Liver (tissue), 9 donors: ENCODE results near the gene U2AF2. TPM values are rescaled to one million over a fixed set of nuclear protein-coding genes. Genes with fewer than 3 reads are reported as not detected.

Source experiments
- DNase-seq: peaks from one replicate; pipeline ENCODE4 v3.0.0-alpha.2; 2017; ENCODE audit warnings: low spot score
- H3K27ac ChIP-seq, 2 donors: one replicate each; pipeline ENCODE4 v1.7.0; 2013; ENCODE audit warnings: inconsistent platforms in 2 of 2, low read length in 2 of 2, control low read depth in 1 of 2, low read depth in 1 of 2, mild to moderate bottlenecking in 1 of 2
- H3K27me3 ChIP-seq, 4 donors: one replicate each; pipeline versions ENCODE4 v1.6.1 to v1.7.0; 2013; ENCODE audit warnings: low read length in 3 of 4, inconsistent platforms in 1 of 4, mild to moderate bottlenecking in 1 of 4, moderate library complexity in 1 of 4; ENCODE audit not compliant: control insufficient read depth in 4 of 4, insufficient read depth in 4 of 4
- H3K36me3 ChIP-seq, 4 donors: one replicate each; pipeline versions ENCODE4 v1.6.1 to v1.7.0; 2013; ENCODE audit warnings: low read length in 3 of 4, mild to moderate bottlenecking in 3 of 4, low read depth in 1 of 4, moderate library complexity in 1 of 4; ENCODE audit not compliant: control insufficient read depth in 4 of 4, insufficient read depth in 3 of 4
- H3K4me1 ChIP-seq, 4 donors: one replicate each; pipeline versions ENCODE4 v1.6.1 to v1.7.0; 2013; ENCODE audit warnings: low read length in 3 of 4, mild to moderate bottlenecking in 3 of 4, moderate library complexity in 1 of 4; ENCODE audit not compliant: control insufficient read depth in 4 of 4, insufficient read depth in 4 of 4
- H3K4me3 ChIP-seq, 3 donors: one replicate each; pipeline versions ENCODE4 v1.6.1 to v1.7.0; 2013; ENCODE audit warnings: low read length in 3 of 3, control low read depth in 1 of 3, low read depth in 1 of 3, mild to moderate bottlenecking in 1 of 3
- H3K9ac ChIP-seq, 2 donors: one replicate each; pipeline ENCODE4 v1.7.0; 2013; ENCODE audit warnings: low read length in 2 of 2, mild to moderate bottlenecking in 2 of 2, moderate library complexity in 2 of 2, control low read depth in 1 of 2, low read depth in 1 of 2
- H3K9me3 ChIP-seq, 4 donors: one replicate each; pipeline versions ENCODE4 v1.6.1 to v1.7.0; 2013; ENCODE audit warnings: low read length in 3 of 4; ENCODE audit not compliant: control insufficient read depth in 4 of 4
- CTCF ChIP-seq: fragments of 150-350 bp; IDR thresholded peaks from 2 replicates; pipeline ENCODE4 v1.5.1; 2017; ENCODE audit warnings: improper control_type of control experiment, low read depth, low read length; ENCODE audit not compliant: missing input control
- FOXA1 ChIP-seq: IDR thresholded peaks from 2 replicates; pipeline ENCODE4 v1.6.1; 2016; ENCODE audit warnings: antibody characterized with exemption
- FOXA2 ChIP-seq: IDR thresholded peaks from 2 replicates; pipeline ENCODE4 v1.6.1; 2016; ENCODE audit warnings: antibody characterized with exemption
- GABPA ChIP-seq, 2 donors: IDR thresholded peaks in 1 of 2; conservative IDR thresholded peaks in 1 of 2; 2 replicates each; pipeline ENCODE4 v1.6.1; 2016; ENCODE audit warnings: antibody characterized with exemption in 2 of 2, mild to moderate bottlenecking in 1 of 2, moderate library complexity in 1 of 2
- HNF4A ChIP-seq, 2 donors: conservative IDR thresholded peaks; 2 replicates each; pipeline ENCODE4 v1.6.1; 2016; ENCODE audit warnings: antibody characterized with exemption in 2 of 2, mild to moderate bottlenecking in 2 of 2
- HNF4G ChIP-seq: IDR thresholded peaks from 2 replicates; pipeline ENCODE4 v1.6.1; 2016; ENCODE audit warnings: antibody characterized with exemption
- JUND ChIP-seq, 2 donors: IDR thresholded peaks; 2 replicates each; pipeline ENCODE4 v1.6.1; 2016; ENCODE audit warnings: antibody characterized with exemption in 2 of 2
- MAX ChIP-seq: IDR thresholded peaks from 2 replicates; pipeline ENCODE4 v1.6.1; 2016; ENCODE audit warnings: antibody characterized with exemption
- NR2F2 ChIP-seq: IDR thresholded peaks from 2 replicates; pipeline ENCODE4 v1.6.1; 2016; ENCODE audit warnings: antibody characterized with exemption
- RAD21 ChIP-seq, 2 donors: IDR thresholded peaks; 2 replicates each; pipeline ENCODE4 v1.6.1; 2016; ENCODE audit warnings: antibody characterized with exemption in 2 of 2, mild to moderate bottlenecking in 2 of 2
- REST ChIP-seq: IDR thresholded peaks from 2 replicates; pipeline ENCODE4 v1.6.1; 2016; ENCODE audit warnings: antibody characterized with exemption, mild to moderate bottlenecking
- RXRA ChIP-seq, 2 donors: IDR thresholded peaks; 2 replicates each; pipeline ENCODE4 v1.6.1; 2017 to 2018; ENCODE audit warnings: antibody characterized with exemption in 2 of 2, mild to moderate bottlenecking in 1 of 2
- YY1 ChIP-seq: IDR thresholded peaks from 2 replicates; pipeline ENCODE4 v1.6.1; 2016; ENCODE audit warnings: antibody characterized with exemption, mild to moderate bottlenecking
- ZBTB33 ChIP-seq: IDR thresholded peaks from 2 replicates; pipeline ENCODE4 v1.6.1; 2016; ENCODE audit warnings: antibody characterized with exemption
- WGBS: extraction: QIAGEN DNeasy Blood & Tissue Kit; methylation state at CpG from one replicate; pipeline ENCODE4 v1.1.7; 2013; 5-methylcytosine and 5-hydroxymethylcytosine counted together
- polyA plus RNA-seq, 2 donors: library from polyadenylated mRNA; stranded (reverse) in 1 of 2; unstranded in 1 of 2; fragments of 200-250 nt in 1 of 2; fragments of >200 nt in 1 of 2; fragmentation: Nextera tagmentation in 1 of 2; extraction: Ambion mirVana in 1 of 2; gene quantifications; one replicate each; pipeline versions ENCODE4 v1.2.1 to v1.2.3, GENCODE V29; 2013 to 2015
- total RNA-seq, 2 donors: library from RNA; depleted of rRNA; stranded (reverse); fragments of >200 nt; gene quantifications; one replicate each; pipeline ENCODE4 v1.2.3, GENCODE V29; 2014
- donor health status: healthy.
- donor health status: healthy.
- donor health status: healthy.
- donor health status: healthy.
- donor health status: healthy.

The U2AF2 gene
- total and polyA plus RNA-seq, 4 donors = 8.6 to 66.6 (median 51.2) TPM

- no peak overlapping the region for H3K9ac ChIP-seq
- no peak overlapping the region for H3K27ac ChIP-seq
- TF ChIP-seq HNF4G = no peak
- TF ChIP-seq FOXA1 = no peak
- TF ChIP-seq REST = no peak
- no peak for TF ChIP-seq FOXA2
- TF ChIP-seq HNF4A (conservative IDR thresholded peaks at IDR 0.05) = no peak
- TF ChIP-seq RXRA (IDR thresholded peaks at IDR 0.05) = no peak
- no peak for DNase-seq
- no peak overlapping the region for H3K4me3 ChIP-seq
- H3K4me1 ChIP-seq = peaks cover 4 to 41% (median 30%) of the 10 kb centered on the region in 4 donors
- H3K9me3 ChIP-seq = no peaks in the 10 kb centered on the region
- H3K36me3 ChIP-seq = peaks cover 11 to 39% (median 27%) of the 10 kb centered on the region in 4 donors
- WGBS = 91% methylated on average over 5 of the region's 5 CpGs
- no peaks in the 10 kb centered on the region for H3K27me3 ChIP-seq
Measured at GRCh38 chr19:55672418-55672817, 17.6 kb downstream of the U2AF2 start.

- Histone ChIP-seq H3K27me3 (no peaks in the 10 kb centered on the region), H3K36me3 (peaks cover 7 to 32% (median 19%) of the 10 kb centered on the region in 4 donors), H3K9ac (no peak overlapping the region), H3K4me1 (peaks cover 7 to 52% (median 40%) of the 10 kb centered on the region in 4 donors), H3K27ac (no peak overlapping the region), H3K9me3 (no peaks in the 10 kb centered on the region), H3K4me3 (no peak overlapping the region)
- no peak for DNase-seq
- 84% methylated on average over 9 of the region's 9 CpGs for WGBS
- TF ChIP-seq JUND (IDR thresholded peaks at IDR 0.05) = no peak
- no peak for TF ChIP-seq HNF4G
- no peak for TF ChIP-seq FOXA2
- TF ChIP-seq GABPA (IDR thresholded peaks at IDR 0.05 in 1 of 2, conservative IDR thresholded peaks at IDR 0.05 in 1 of 2) = no peak
- TF ChIP-seq CTCF = no peak
- no peak for TF ChIP-seq MAX
- TF ChIP-seq YY1 = no peak
- TF ChIP-seq FOXA1 = no peak
- no peak for TF ChIP-seq RXRA (IDR thresholded peaks at IDR 0.05)
- TF ChIP-seq RAD21 (IDR thresholded peaks at IDR 0.05) = no peak
- no peak for TF ChIP-seq ZBTB33
- no peak for TF ChIP-seq NR2F2
Measured at GRCh38 chr19:55673465-55673864, 18.6 kb downstream of the U2AF2 start.
